ENCODE data around the gene MAN1A2. TPM values are rescaled to one million over a fixed set of nuclear protein-coding genes. Genes with fewer than 3 reads are reported as not detected.

MAN1A2 gene
- total RNA-seq, 1 experiment from 2014 or later, result 21.1 TPM

DNA sequence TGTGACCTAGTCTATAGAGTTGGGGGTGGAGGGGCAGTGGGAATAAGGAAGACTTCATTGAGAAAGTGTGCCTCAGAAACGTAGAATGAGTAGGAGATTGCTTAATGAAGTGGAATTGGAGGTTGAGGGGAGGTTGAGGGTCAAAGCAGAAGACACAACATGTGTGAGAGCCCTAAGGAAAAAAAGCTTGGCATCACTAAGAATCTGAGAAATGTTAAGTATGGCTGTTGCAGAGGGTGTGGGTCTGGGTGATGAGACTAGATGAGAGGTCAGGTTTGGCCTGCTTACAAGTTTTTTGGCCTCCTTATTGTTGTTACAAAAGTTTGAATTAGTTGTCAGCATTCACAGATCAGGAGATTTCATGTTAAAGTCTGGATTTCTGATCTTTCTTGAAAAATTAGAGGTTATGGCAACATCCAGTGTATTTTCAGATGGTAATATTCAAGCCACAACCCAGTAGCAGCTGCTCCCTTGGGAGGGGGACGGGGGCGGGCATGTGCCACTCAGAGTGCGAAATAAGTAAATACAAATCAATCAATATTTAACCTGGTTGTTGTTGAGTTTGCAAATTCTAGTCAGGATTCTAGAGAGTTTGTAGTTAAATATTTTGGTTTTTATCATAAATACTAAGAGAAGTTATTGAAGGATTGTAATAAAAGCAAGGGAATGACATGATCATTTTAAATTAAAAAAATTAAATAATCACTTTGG, 4.3 kb downstream of the MAN1A2 start:
- ATAC-seq, result no peak
- Histone ChIP-seq H3K4me3 (ENCODE audit: low read length) (peak overlapping the region; percentile 91), H3K4me1 (ENCODE audit: insufficient read depth, low read length) (peaks cover 31% of the 10 kb centered on the region), H3K27ac (ENCODE audit: low read length) (no peak overlapping the region), H3K9me2 (replicated peaks; ENCODE audit: low read length) (no peaks in the 10 kb centered on the region), H3F3A (ENCODE audit: low read length, unreplicated experiment) (no peaks in the 10 kb centered on the region), H3K27me3 (ENCODE audit: low read length) (no peaks in the 10 kb centered on the region), H3K79me2 (ENCODE audit: low read length) (peaks cover 90% of the 10 kb centered on the region), H3K9ac (ENCODE audit: low read length) (no peak overlapping the region), H3K9me3 (ENCODE audit: low read length) (no peaks in the 10 kb centered on the region), H3K36me3 (ENCODE audit: low read depth, low read length) (no peaks in the 10 kb centered on the region), H2AFZ (ENCODE audit: low read length) (no peak overlapping the region), H4K20me1 (ENCODE audit: low read length) (peaks cover 32% of the 10 kb centered on the region), H3K4me2 (ENCODE audit: low read length) (peak overlapping the region; percentile 88)
- no TSS peak for BruUV-seq (replicated peaks)
- intact Hi-C loops (cut with micrococcal nuclease), result loop anchor here (5.0 kb wide), 2 partner anchors 46 to 136 kb away; no protein-coding TSS in a partner anchor
- TF ChIP-seq EZH2phosphoT487 (IDR thresholded peaks at IDR 0.05; ENCODE audit: borderline replicate concordance, low read length) (no peak), EZH2 (IDR thresholded peaks at IDR 0.05; ENCODE audit: low read length, unreplicated experiment) (no peak)
- TF ChIP-seq, protein P1, sequence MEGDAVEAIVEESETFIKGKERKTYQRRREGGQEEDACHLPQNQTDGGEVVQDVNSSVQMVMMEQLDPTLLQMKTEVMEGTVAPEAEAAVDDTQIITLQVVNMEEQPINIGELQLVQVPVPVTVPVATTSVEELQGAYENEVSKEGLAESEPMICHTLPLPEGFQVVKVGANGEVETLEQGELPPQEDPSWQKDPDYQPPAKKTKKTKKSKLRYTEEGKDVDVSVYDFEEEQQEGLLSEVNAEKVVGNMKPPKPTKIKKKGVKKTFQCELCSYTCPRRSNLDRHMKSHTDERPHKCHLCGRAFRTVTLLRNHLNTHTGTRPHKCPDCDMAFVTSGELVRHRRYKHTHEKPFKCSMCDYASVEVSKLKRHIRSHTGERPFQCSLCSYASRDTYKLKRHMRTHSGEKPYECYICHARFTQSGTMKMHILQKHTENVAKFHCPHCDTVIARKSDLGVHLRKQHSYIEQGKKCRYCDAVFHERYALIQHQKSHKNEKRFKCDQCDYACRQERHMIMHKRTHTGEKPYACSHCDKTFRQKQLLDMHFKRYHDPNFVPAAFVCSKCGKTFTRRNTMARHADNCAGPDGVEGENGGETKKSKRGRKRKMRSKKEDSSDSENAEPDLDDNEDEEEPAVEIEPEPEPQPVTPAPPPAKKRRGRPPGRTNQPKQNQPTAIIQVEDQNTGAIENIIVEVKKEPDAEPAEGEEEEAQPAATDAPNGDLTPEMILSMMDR (conservative IDR thresholded peaks at IDR 0.05; ENCODE audit: low read depth, low read length), result no peak
- DNase-seq, result no peak
- CTCF ChIA-PET, result no interaction called here
- POLR2A ChIA-PET (ENCODE audit: unreplicated experiment), result no interaction called here

DNA sequence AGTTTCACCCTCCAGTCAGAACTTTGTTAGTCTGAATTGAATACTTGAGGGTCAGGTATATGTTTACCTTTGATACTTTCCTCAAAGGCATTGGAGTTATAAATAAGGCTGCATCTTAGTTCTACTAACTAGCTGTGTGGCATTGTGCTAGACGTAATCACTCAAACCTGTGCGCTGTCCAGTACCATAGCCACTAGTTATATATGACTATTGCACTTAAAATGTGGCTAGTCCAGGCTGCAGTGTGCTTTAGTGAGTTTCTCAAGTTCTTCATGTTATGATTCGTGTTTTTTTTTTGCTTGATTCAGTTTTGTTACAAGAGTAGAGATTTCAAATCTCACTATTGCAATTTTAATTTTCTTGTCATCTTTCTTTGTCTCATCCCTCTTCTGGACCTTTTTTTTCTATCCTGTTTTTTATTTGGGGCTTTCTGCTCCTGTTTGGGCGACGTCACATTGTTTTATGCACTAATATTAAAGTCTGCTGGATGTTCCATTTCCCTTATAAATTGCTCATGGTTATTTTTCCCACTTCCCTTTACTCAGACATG, 5.7 kb downstream of the MAN1A2 start:
- no peaks in the 10 kb centered on the region for H3K9me2 ChIP-seq (replicated peaks; ENCODE audit: low read length)
- ChIA-PET POLR2A (ENCODE audit: unreplicated experiment) (no interaction called here), CTCF (no interaction called here)
- H2AFZ ChIP-seq (ENCODE audit: low read length), result no peak overlapping the region
- TF ChIP-seq EZH2 (IDR thresholded peaks at IDR 0.05; ENCODE audit: low read length, unreplicated experiment) (no peak), EZH2phosphoT487 (IDR thresholded peaks at IDR 0.05; ENCODE audit: borderline replicate concordance, low read length) (no peak)
- TF ChIP-seq, protein P1 (conservative IDR thresholded peaks at IDR 0.05; ENCODE audit: low read depth, low read length), result no peak
- no peak overlapping the region for H3K27ac ChIP-seq (ENCODE audit: low read length)
- H3K4me2 ChIP-seq (ENCODE audit: low read length), result 0 out of 2 replicates have a peak overlapping the region, but pooled peaks have one; percentile 1
- peaks cover 32% of the 10 kb centered on the region for H4K20me1 ChIP-seq (ENCODE audit: low read length)
- no peaks in the 10 kb centered on the region for H3K36me3 ChIP-seq (ENCODE audit: low read depth, low read length)
- H3K4me1 ChIP-seq (ENCODE audit: insufficient read depth, low read length), result peaks cover 31% of the 10 kb centered on the region
- no TSS peak for BruUV-seq (replicated peaks)
- ATAC-seq, result no peak; the same call in 1 of the 2 replicates
- DNase-seq, result peak; percentile 34
- H3K9ac ChIP-seq (ENCODE audit: low read length), result no peak overlapping the region
- intact Hi-C loops (cut with micrococcal nuclease), result loop anchor here (5.0 kb wide), 2 partner anchors 44 to 134 kb away; no protein-coding TSS in a partner anchor
- no peak overlapping the region for H3K4me3 ChIP-seq (ENCODE audit: low read length)
- H3K27me3 ChIP-seq (ENCODE audit: low read length), result no peaks in the 10 kb centered on the region
- H3K9me3 ChIP-seq (ENCODE audit: low read length), result no peaks in the 10 kb centered on the region
- H3F3A ChIP-seq (ENCODE audit: low read length, unreplicated experiment), result no peaks in the 10 kb centered on the region
- peaks cover 95% of the 10 kb centered on the region for H3K79me2 ChIP-seq (ENCODE audit: low read length)

DNA sequence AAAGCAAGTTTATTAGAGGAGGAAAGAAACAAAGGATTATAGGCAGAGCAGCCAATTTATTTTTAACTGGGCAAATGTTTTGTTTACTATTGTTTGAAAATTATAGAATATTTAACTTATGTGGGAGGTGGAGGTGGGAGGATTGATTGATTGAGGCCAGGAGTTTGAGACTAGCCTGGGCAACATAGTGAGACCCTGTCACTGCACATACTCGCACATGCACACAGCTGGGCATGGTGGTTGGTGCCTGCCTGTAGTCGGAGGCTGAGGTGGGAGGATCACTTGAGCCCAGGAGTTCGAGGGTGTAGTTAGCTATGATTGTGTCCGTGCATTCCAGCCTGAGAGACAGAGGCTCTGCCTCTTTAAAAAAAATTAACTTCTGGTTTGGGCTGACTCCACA, 6.7 kb downstream of the MAN1A2 start:
- ATAC-seq, result no peak
- Histone ChIP-seq H3F3A (ENCODE audit: low read length, unreplicated experiment) (no peaks in the 10 kb centered on the region), H3K4me3 (ENCODE audit: low read length) (no peak overlapping the region), H3K4me1 (ENCODE audit: insufficient read depth, low read length) (peaks cover 31% of the 10 kb centered on the region), H3K36me3 (ENCODE audit: low read depth, low read length) (no peaks in the 10 kb centered on the region), H2AFZ (ENCODE audit: low read length) (no peak overlapping the region), H3K9me3 (ENCODE audit: low read length) (no peaks in the 10 kb centered on the region), H3K27ac (ENCODE audit: low read length) (no peak overlapping the region), H3K79me2 (ENCODE audit: low read length) (peaks cover 92% of the 10 kb centered on the region), H3K9ac (ENCODE audit: low read length) (no peak overlapping the region), H3K27me3 (ENCODE audit: low read length) (no peaks in the 10 kb centered on the region), H3K9me2 (replicated peaks; ENCODE audit: low read length) (no peaks in the 10 kb centered on the region), H4K20me1 (ENCODE audit: low read length) (peaks cover 27% of the 10 kb centered on the region), H3K4me2 (ENCODE audit: low read length) (no peak overlapping the region)
- intact Hi-C loops (cut with micrococcal nuclease), result loop anchor here (5.0 kb wide), 2 partner anchors 43 to 133 kb away; no protein-coding TSS in a partner anchor
- TF ChIP-seq, protein P1 (conservative IDR thresholded peaks at IDR 0.05; ENCODE audit: low read depth, low read length), result no peak
- CTCF ChIA-PET, result no interaction called here
- DNase-seq, result no peak
- POLR2A ChIA-PET (ENCODE audit: unreplicated experiment), result no interaction called here
- BruUV-seq (replicated peaks), result no TSS peak
